K562 (cell line): ENCODE data around the gene ZNF268. TPM values are rescaled to one million over a fixed set of nuclear protein-coding genes. Genes with fewer than 3 reads are reported as not detected.

ENCODE experiments used
- ATAC-seq: fragments of 200-7000 bp; cut with Tn5 transposase; 3 replicates; pipeline ENCODE4 v1.9.1; 2020; ENCODE audit warnings: moderate library complexity
- BruUV-seq: library from RNA; stranded (reverse); fragments of 400-500 nt; replicated peaks from 2 replicates; lab custom pipeline; 2021; lab: Mats Ljungman, UMichigan
- CTCF ChIA-PET: fragments of 300-600 bp; formaldehyde crosslinking; extraction: SDS; loops from one replicate; lab custom pipeline; 2021; ENCODE audit warnings: low intra/inter-chr PET ratio; lab: Yijun Ruan, JAX
- POLR2A ChIA-PET: fragments of 300-600, 350-650 bp; sonication (Branson Sonifier 250); formaldehyde crosslinking; extraction: SDS; loops from one replicate; lab custom pipeline; 2021; ENCODE audit warnings: antibody characterized with exemption, inconsistent platforms; lab: Yijun Ruan, JAX
- DNase-seq, 4 experiments: peaks; one replicate each; pipeline versions ENCODE4 v3.0.0 to v3.0.0-alpha.2; 2011 to 2018; ENCODE audit warnings: low spot score in 3 of 4, mixed read lengths in 3 of 4; ENCODE audit errors: extremely low read depth in 1 of 4
- FAIRE-seq: peaks from 2 replicates; lab custom pipeline; 2011; peaks lifted over from hg19 to GRCh38; lab: Jason Lieb, UNC
- H2AFZ ChIP-seq: 2 replicates; pipeline ENCODE4 v1.6.0; 2011; ENCODE audit warnings: low read depth, low read length, control low read depth, inconsistent platforms
- H3K27ac ChIP-seq: fragments of 200-600 bp; 3 replicates; pipeline ENCODE4 v1.8.0; 2011; ENCODE audit warnings: low read depth, mild to moderate bottlenecking, control low read depth, inconsistent platforms, low read length, moderate library complexity, mixed read lengths; ENCODE audit errors: extremely low read depth
- H3K27me3 ChIP-seq, 2 experiments: fragments of 300-600 bp in 1 of 2; 2 replicates in 1 of 2; 3 replicates in 1 of 2; pipeline versions ENCODE4 v1.6.0 to v1.8.0; 2011; ENCODE audit warnings: inconsistent platforms in 2 of 2, low read length in 2 of 2, mild to moderate bottlenecking in 1 of 2, mixed read lengths in 1 of 2, moderate library complexity in 1 of 2; ENCODE audit not compliant: control insufficient read depth in 2 of 2, insufficient read depth in 2 of 2
- H3K36me3 ChIP-seq: fragments of 300-600 bp; 3 replicates; pipeline ENCODE4 v1.8.0; 2011; ENCODE audit warnings: mild to moderate bottlenecking, low read length, inconsistent platforms; ENCODE audit not compliant: control insufficient read depth, insufficient read depth
- H3K4me1 ChIP-seq, 2 experiments: fragments of 200-600 bp in 1 of 2; replicated peaks in 1 of 2; 2 replicates in 1 of 2; 3 replicates in 1 of 2; pipeline versions ENCODE4 v1.5.1 to v1.8.0; 2011; ENCODE audit warnings: inconsistent platforms in 2 of 2, low read length in 2 of 2, mild to moderate bottlenecking in 1 of 2, mixed read lengths in 1 of 2, moderate library complexity in 1 of 2; ENCODE audit not compliant: control insufficient read depth in 2 of 2, insufficient read depth in 2 of 2
- H3K4me2 ChIP-seq: 2 replicates; pipeline ENCODE4 v1.6.1; 2011; ENCODE audit warnings: low read length, control low read depth, inconsistent platforms, mixed read lengths; ENCODE audit not compliant: insufficient read depth
- H3K4me3 ChIP-seq: fragments of 200-600 bp; sonication (generic), shearing (Covaris generic); 2 replicates; pipeline ENCODE4 v1.5.1; 2016; ENCODE audit warnings: control low read depth, inconsistent platforms
- H3K79me2 ChIP-seq: fragments of 200-600 bp; 3 replicates; pipeline ENCODE4 v1.8.0; 2011; ENCODE audit warnings: low read length, inconsistent platforms; ENCODE audit not compliant: control insufficient read depth, insufficient read depth
- H3K9ac ChIP-seq, 2 experiments: 2 replicates each; pipeline versions ENCODE4 v1.6.0 to v1.6.1; 2011; ENCODE audit warnings: low read depth in 2 of 2, low read length in 2 of 2, control low read depth in 1 of 2, inconsistent platforms in 1 of 2, mild to moderate bottlenecking in 1 of 2, mixed read lengths in 1 of 2; ENCODE audit not compliant: insufficient read depth in 1 of 2
- H3K9me1 ChIP-seq: one replicate; pipeline ENCODE4 v1.6.0; 2011; ENCODE audit warnings: inconsistent platforms, mild to moderate bottlenecking, low read length, moderate library complexity; ENCODE audit not compliant: control insufficient read depth, insufficient read depth
- H3K9me3 ChIP-seq: replicated peaks from 2 replicates; pipeline ENCODE4 v1.5.1; 2011; ENCODE audit warnings: low read depth, low read length, inconsistent platforms; ENCODE audit not compliant: control insufficient read depth, insufficient read depth
- H4K20me1 ChIP-seq: replicated peaks from 2 replicates; pipeline ENCODE4 v1.6.1; 2011; ENCODE audit warnings: low read length, inconsistent platforms, mixed read lengths; ENCODE audit not compliant: control insufficient read depth, insufficient read depth
- CBX5 ChIP-seq: IDR thresholded peaks from 2 replicates; pipeline ENCODE4 v1.6.1; 2014; ENCODE audit warnings: low read depth, borderline replicate concordance
- CEBPB ChIP-seq: fragments of 450-650 bp; IDR thresholded peaks from 2 replicates; pipeline ENCODE4 v1.6.1; 2016; ENCODE audit warnings: missing genetic modification characterization, missing compliant biosample characterization
- CSDE1 ChIP-seq, 2 experiments: fragments of 450-650 bp; IDR thresholded peaks; 2 replicates each; pipeline ENCODE4 v1.6.1; 2016; ENCODE audit warnings: mild to moderate bottlenecking in 1 of 2
- PML ChIP-seq: IDR thresholded peaks from 2 replicates; pipeline ENCODE4 v1.6.1; 2012; ENCODE audit warnings: low read length, inconsistent platforms
- RBM25 ChIP-seq: fragments of 200-400 bp; formaldehyde crosslinking; IDR thresholded peaks from 2 replicates; pipeline ENCODE4 v1.6.1; 2018; ENCODE audit warnings: low read length, low read depth, moderate library complexity; ENCODE audit not compliant: severe bottlenecking
- SOX6 ChIP-seq: fragments of 450-650 bp; IDR thresholded peaks from 2 replicates; pipeline ENCODE4 v1.6.1; 2014; ENCODE audit warnings: mild to moderate bottlenecking
- TRIM24 ChIP-seq, 2 experiments: fragments of 450-650 bp; IDR thresholded peaks; 2 replicates each; pipeline ENCODE4 v1.6.1; 2016
- TRIM28 ChIP-seq: fragments of 450-650 bp; IDR thresholded peaks from 2 replicates; pipeline ENCODE4 v1.6.1; 2017
- ZNF274 ChIP-seq: IDR thresholded peaks from 2 replicates; pipeline ENCODE4 v1.6.1; 2011; ENCODE audit warnings: low read depth, mild to moderate bottlenecking, low read length, moderate library complexity, borderline replicate concordance
- ZNF75A ChIP-seq: fragments of 450-650 bp; formaldehyde crosslinking; IDR thresholded peaks from 2 replicates; pipeline ENCODE4 v1.4.0; 2020; ENCODE audit warnings: mild to moderate bottlenecking
- WGBS: fragments of 100-300 bp; shearing (Covaris generic); methylation state at CpG from one replicate; pipeline ENCODE4 v1.1.6; 2016; ENCODE audit warnings: low coverage, mixed read lengths; ENCODE audit not compliant: insufficient coverage; ENCODE audit errors: missing lambda C conversion rate; 5-methylcytosine and 5-hydroxymethylcytosine counted together
- in situ Hi-C: fragments of 300-500 bp; cut with MboI; formaldehyde crosslinking; loops from 4 replicates; pipeline ENCODE4 v1.15.0; 2018; ENCODE audit warnings: inconsistent platforms, mixed read lengths
- intact Hi-C: fragments of 100-400 bp; cut with micrococcal nuclease; formaldehyde crosslinking; loops from 2 replicates; pipeline ENCODE4 v1.14.2; 2022
- polyA plus RNA-seq, 8 experiments: library from polyadenylated mRNA; depleted of rRNA in 4 of 8; stranded (reverse) in 5 of 8; unstranded in 3 of 8; fragments of >200 nt; fragmentation: Nextera tagmentation in 2 of 8; fragmentation: Illumina TruSeq in 1 of 8; extraction: Ambion mirVana in 2 of 8; extraction: Trizol in 1 of 8; gene quantifications; 2 replicates each; pipeline versions ENCODE4 v1.2.1 to v1.2.3, GENCODE V29; 2011 to 2014; ENCODE audit warnings: inconsistent platforms in 1 of 8, missing spikeins in 1 of 8
- total RNA-seq, 7 experiments: library from RNA; depleted of rRNA in 6 of 7; stranded (reverse); fragments of >200 nt in 6 of 7; fragmentation: Illumina TruSeq in 2 of 7; extraction: Trizol in 2 of 7; gene quantifications; 2 replicates each; pipeline versions ENCODE4 v1.2.1 to v1.2.3, GENCODE V29; 2011 to 2021; ENCODE audit warnings: low replicate concordance in 1 of 7

Gene ZNF268
- total and polyA plus RNA-seq, 9 of the 15 experiments (the other 6 are each of a cell fraction or from before 2014, with no cell fraction given): 4.8 to 12.0 (median 7.7) TPM

DNA sequence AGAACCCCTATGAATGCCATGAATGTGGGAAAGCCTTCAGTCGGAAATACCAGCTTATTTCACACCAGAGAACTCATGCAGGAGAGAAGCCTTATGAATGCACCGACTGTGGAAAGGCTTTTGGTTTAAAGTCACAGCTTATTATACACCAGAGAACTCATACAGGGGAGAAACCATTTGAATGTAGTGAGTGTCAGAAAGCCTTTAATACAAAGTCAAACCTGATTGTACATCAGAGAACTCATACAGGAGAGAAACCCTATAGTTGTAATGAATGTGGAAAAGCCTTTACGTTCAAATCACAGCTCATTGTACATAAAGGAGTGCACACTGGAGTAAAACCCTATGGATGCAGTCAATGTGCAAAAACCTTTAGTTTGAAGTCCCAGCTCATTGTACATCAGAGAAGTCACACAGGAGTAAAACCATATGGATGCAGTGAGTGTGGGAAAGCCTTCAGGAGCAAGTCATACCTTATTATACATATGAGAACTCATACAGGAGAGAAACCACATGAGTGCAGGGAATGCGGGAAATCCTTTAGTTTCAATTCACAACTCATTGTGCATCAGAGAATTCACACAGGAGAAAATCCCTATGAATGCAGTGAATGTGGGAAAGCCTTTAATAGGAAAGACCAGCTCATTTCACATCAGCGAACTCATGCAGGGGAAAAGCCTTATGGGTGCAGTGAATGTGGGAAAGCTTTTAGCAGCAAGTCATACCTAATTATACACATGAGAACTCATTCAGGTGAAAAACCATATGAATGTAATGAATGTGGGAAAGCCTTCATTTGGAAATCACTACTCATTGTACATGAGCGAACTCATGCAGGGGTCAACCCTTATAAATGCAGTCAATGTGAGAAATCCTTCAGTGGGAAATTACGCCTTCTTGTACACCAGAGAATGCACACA lies 22.3 kb downstream of the ZNF268 start:
- Histone ChIP-seq H3K27ac (no peak overlapping the region), H3K79me2 (no peaks in the 10 kb centered on the region), H3K4me1 (no peaks in the 10 kb centered on the region), H2AFZ (no peak overlapping the region), H4K20me1 (no peaks in the 10 kb centered on the region), H3K36me3 (peaks cover 23% of the 10 kb centered on the region), H3K27me3 (no peaks in the 10 kb centered on the region), H3K4me3 (no peak overlapping the region), H3K9me1 (no peaks in the 10 kb centered on the region), H3K9ac (no peak overlapping the region), H3K9me3 (peaks cover 44% of the 10 kb centered on the region), H3K4me2 (no peak overlapping the region)
- ATAC-seq (no peak), DNase-seq (no peak), FAIRE-seq (no peak)
- peak; percentile 48; the same call in 1 of the 2 replicates for TF ChIP-seq ZNF75A (CRISPR knock-in tag)
- peak; percentile 2 for TF ChIP-seq RBM25
- 0 out of 4 replicates have a peak, but pooled peaks of 1 of the 2 experiments have one; percentile 4 for TF ChIP-seq TRIM24 (IDR thresholded peaks at IDR 0.05)
- TF ChIP-seq SOX6: 0 out of 2 replicates have a peak, but pooled peaks have one; percentile 45
- TF ChIP-seq PML: no peak
- TF ChIP-seq ZNF274: peak; percentile 99
- TF ChIP-seq CSDE1 (IDR thresholded peaks at IDR 0.05): no peak
- TF ChIP-seq CBX5: peak; percentile 16; the same call in 1 of the 2 replicates
- TF ChIP-seq CEBPB: no peak
- TF ChIP-seq TRIM28: peak; percentile 77
- ChIA-PET CTCF (no interaction called here), POLR2A (no interaction called here)
- WGBS: 54% methylated on average over 7 of the region's 7 CpGs
- BruUV-seq: no TSS peak
- in situ Hi-C loops: no loop called here
- intact Hi-C loops: no loop called here
